Glomerular visceral epithelial cell (primary cell): ENCODE results near the gene KBTBD12.
"Not testable (repeated sequence)": the region's sequence is repeated elsewhere in the genome, so short reads cannot be mapped to it uniquely, and the experiment has no call there.

Source experiments
- DNase-seq: peaks from one replicate; pipeline ENCODE4 v3.0.0-alpha.2; 2016; ENCODE audit errors: extremely low spot score

Gene KBTBD12

GRCh38 chr3:127915115-127915936, at the start of gene KBTBD12:
Gene KBTBD12 (plus strand): TSS chr3:127915232. CDS start chr3:127923062, 7,830 bp downstream.
- no peak for DNase-seq

GRCh38 chr3:127865941-127866340, 49.1 kb upstream of the KBTBD12 start:
- DNase-seq, result peak; percentile 16

DNA sequence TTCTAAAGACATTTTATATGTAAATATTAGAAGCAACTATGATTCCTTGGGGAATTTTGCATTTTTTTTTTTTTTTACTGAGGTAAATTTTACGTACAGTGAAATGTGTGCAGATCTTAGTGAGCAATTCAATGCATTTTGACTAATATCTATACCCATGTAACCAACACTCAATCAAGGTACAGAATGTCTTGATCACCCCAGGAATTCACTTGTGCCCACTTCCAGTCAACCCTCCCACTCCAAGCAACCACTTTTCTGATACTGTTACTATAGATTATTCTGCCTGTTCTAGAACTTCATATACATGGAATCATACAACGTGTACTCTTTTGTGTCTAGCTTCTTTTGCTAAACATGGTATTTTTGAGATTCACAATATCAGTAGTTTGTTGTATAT, 47.6 kb upstream of the KBTBD12 start:
- no peak for DNase-seq

DNA sequence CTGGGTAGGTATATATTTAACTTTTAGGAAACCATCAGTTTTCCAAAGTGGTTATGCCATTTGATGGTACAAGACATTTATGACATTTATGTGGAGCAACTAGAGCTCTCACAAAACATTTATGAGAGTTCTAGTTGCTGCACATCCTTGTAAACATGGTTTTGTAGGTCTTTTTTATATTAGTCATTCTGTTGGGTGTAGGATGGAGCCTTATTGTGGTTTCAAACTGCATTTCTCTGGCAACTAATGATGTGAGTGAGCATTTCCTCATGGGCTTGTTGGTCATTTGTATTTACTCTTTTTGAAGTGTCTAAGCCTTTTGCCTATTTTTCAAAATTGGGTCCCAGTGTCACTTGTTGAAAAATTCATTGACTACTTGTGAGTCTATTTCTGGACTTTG, 47.0 kb upstream of the KBTBD12 start:
- DNase-seq, result no peak

DNA sequence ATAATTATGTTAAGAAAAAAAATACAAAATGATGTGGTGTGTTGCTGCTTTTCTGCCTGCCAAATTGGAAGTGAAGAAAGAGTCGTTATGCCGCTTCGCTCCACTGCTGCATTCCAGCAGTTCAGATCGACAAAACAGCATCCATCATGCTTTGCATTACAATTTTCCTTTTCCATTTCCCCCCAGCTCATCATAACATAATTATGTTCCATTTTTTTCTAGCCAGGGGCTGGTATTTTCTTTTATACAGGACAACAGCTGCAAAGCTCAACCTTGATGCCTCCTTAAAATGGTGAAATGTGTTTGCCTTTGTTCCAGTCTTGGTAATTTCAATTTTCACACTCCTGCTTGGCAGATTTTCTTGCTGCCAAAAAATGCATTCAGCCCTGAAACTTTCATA, 44.9 kb upstream of the KBTBD12 start:
- DNase-seq, result no peak

DNA sequence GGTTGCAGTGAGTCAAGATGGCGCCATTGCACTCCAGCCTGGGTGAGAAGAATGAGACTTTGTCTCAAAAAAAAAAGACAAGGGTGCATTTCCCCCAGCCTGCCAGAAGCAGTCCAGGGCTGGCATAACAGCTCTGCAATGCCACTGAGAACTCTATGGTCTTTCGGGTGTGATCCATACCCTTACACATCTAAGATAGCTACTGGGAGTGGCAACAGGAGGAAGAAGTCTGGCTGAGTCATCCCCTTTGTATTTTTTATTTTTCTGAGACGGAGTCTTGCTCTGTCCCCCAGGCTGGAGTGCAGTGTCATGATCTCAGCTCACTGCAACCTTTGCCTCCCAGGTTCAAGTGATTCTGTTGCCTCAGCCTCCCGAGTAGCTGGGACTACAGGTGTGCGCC, 40.9 kb upstream of the KBTBD12 start:
- DNase-seq, result not testable (repeated sequence)

- DNase-seq, result no peak
These were observed 33.4 kb upstream of the KBTBD12 start for GRCh38 chr3:127881586-127881985.

DNA sequence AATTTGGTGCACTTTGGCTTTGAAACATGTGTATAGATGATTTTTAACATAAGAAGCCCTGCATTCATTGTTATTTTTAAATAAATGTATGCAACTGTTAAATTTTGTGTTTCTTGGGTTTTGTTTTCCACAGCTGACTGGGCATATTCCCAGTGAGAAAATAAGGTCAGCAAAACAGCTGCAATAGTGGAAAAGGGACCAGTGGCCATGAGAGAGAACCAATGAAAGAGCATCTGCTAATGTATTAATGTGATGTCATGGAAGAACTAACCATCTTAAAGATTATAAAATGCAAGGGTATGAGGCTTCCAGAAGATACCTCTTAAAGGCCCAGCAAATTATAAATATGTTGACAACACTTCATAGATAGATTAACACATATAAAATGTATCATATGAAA, 31.0 kb upstream of the KBTBD12 start:
- no peak for DNase-seq

DNA sequence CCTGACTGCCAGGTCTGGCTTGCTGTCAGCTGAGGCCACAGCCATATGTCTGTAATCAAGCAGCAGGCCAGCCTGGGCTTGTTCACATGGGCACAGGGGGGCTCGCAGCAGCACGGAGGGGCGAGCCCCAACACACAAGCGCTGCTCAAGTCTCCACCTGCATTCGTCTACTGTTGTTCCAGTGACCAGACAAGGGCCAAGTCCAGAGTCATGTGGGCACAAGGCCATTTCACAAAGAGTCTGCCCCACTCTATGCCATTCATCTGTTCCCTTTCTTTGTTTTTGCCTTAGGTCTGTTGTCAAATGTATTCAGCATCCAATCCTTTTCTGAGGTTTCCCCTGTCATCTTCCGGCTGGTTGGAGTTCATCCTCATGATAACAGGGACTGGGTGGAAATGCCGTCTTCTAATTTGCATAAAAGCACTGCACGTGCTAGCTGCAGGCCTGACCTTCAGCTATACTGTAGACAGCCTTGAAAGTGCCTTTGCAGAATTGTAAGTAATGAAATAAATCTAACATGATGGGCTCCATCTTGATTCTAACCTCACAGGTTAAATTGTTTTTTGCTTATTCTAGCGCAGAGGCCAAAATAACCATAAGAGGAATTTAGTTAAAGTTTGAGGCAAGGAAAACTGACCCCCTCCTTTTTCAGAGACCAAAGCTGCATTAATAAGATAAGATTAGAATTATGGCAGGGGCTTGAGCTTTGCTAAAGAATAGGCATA, 28.6 kb upstream of the KBTBD12 start:
- DNase-seq, result no peak

DNA sequence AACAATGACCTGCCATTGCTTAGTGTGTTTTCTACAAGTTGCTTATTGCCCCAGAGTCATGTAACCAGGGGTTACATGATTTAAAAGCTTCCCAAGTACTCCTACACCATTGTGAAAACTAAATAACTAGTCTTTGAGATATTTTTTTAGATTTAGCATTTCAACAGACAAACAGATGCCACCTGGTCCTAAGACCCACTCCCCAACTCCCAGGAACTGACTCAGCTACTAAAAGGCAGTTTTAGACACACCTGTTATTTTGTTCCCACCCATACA, 28.1 kb upstream of the KBTBD12 start:
- no peak for DNase-seq

GRCh38 chr3:127887321-127887720, 27.7 kb upstream of the KBTBD12 start:
- peak; percentile 44 for DNase-seq

DNA sequence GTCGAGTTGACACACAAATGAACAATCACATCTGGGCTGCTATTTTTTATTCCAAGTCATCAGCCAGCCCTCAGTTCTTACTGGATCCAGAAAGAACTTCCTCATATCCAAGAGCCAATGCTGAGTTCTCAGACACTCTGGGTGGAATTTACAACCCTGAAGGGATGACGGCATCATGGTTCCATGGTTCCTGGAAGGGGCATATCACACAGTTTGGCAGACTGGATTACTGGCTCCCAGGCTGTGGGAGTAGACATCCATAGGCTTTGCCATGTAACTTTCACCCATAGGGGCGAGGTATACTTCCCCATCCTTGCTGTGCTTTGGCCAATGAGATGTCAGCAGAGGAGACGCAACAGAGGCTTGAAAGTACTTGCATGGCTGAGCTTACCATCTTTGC, 26.9 kb upstream of the KBTBD12 start:
- no peak for DNase-seq

DNA sequence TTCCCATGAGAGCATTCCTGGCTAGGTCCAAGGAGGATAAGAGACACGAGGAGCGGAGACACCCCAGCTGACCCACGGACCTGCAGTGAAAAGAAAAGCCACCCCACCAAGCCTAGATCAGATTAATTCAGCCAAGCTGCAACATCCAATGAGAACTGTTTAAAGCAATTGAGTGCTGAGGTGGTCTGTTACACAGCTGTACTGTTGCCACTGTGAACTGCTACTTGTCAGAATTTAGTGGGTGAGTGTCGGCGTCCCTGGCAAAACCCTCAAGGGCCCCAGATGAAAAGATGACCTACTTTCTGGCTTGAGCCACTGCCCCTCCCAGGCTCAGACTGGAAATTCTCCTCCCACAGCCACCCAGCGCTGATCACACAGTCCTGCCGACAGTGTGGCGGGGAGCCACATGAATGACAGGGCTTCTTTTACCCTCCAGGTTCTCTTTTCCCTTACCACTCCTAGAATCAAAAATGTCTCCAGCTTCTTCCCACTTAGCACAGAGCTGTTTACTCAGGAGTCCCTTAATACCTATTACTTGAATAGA, 26.4 kb upstream of the KBTBD12 start:
- DNase-seq, result no peak

DNA sequence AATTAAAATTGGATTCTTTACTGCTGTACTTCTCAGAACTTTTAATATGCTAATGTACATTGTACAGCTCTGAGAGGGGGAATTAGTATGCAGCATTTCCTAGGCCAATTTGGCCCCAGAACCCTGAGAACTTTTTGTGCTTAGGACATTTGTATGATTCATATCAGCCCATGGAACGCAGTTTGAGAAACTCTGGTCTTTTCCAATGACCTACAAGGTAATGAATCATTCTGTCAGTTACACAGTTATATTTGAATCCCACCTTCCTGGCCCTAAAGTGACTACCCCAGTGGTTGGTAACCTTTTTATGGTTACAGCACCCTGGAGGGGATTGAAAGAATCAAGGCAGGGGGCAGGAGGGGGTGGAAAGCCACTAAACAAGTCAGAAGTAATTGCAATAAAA, 25.6 kb upstream of the KBTBD12 start:
- DNase-seq, result no peak

DNA sequence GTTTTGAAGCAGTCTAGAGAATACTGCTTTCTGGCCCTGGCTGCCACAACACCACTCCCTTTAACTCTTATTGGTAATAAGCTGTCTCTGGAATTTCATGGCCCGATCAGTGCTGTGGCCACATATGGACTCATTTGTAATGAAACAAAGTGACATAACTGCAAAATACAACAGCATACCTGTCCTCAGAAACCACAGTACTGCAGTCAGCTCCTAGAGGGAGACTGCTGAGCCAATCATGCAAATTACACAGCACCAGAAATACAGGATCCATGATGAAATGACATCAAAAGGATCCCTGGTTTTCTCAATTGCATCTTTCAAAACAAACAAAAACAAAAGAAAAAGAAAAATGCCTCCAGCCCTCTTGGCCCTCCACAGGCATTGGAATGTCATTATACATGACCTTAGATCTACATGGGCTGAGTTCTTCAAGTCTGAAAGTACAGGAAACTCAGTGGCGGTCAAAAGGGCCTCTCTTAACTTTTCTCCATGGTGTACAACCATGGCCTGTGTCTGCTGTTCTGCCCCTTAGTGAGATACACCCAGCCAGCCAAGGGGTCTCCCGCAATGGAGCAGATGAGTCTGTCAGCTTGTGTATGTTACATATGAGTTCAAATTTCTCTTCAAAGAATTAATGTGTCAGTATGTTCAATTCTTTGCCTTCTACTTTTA, 24.9 kb upstream of the KBTBD12 start:
- DNase-seq, result no peak

DNA sequence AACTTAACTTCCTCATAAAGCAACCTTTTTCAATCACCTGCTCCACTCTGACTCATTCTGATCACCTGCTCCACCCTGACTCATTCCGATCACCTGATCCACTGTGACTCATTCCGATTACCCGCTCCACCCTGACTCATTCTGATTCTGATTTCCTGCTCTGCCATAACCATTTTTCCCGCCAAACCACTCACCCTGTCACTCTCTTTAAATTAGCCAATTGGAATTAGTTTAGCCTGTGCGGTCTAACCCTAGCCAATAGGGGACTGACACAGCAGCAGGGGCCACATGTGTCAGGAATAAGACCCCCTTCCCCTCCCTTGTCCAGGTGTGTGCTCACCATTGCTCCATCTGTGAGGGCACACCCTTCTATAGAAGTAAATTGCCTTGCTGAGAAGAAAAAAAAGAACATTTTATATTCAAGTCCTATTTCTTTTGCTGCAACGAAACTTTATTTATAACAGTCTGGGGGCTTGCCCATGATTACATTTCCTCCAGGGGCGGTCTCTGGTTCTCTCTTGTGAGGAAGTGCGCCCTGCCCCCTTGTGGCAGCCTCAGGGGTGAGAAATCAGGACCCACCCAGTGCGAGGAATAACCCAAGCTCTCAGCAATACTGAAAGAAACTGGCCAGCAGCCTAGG, 24.3 kb upstream of the KBTBD12 start:
- DNase-seq, result peak; percentile 53

- no peak for DNase-seq
These were observed 20.6 kb upstream of the KBTBD12 start for GRCh38 chr3:127894481-127894880.

DNA sequence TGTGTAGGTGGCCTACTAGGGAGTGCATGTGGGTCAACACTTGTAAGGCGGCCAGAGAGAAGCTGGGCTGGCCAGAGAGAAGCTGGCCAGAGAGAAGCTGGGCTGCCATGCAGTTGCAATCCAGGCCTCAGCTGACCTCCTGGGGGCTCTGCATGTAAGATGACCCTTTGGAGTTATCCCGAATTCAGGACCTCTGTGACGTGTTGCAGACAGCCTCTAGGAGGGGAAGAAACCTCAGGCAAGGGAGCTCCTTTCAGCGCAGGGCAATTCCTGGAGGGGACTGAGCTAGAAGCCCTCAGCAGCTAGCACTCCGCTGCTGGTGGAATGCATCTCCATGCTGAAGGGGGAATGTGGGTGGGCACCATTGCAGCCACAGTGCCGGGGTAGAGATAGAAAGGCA, 15.8 kb upstream of the KBTBD12 start:
- DNase-seq, result no peak

DNA sequence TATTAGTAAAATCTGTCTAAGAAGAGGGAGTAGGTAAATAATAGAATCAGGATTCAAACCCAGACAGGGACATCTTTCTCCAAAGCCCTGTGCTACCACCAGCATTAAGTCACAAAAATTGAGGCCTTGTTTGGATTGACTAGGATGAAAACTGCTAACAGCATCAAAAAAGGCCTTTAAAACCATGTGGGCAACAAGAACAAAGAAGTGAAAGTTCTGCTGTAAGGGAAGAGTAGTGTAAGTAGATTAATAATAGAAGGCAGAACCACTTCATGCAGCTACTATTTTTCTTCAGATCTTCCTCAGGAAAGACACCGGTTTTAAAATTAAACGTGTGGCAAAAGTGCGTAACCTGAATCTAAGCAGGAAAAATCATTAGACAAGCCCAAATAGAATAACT, 15.3 kb upstream of the KBTBD12 start:
- DNase-seq, result no peak

- DNase-seq, result peak; percentile 35
These were observed 14.5 kb upstream of the KBTBD12 start for GRCh38 chr3:127900536-127900935.

GRCh38 chr3:127902486-127902885, 12.5 kb upstream of the KBTBD12 start:
- DNase-seq, result no peak
